Stimulated activated CD4-positive, alpha-beta T cell treated with anti-CD3 and anti-CD28 coated beads, Interleukin-1b, Interleukin-23, amount 100 ng/mL, for 48 hours (primary cell): ENCODE measurements around the gene PRPSAP2.
"Not testable (repeated sequence)": the region's sequence is repeated elsewhere in the genome, so short reads cannot be mapped to it uniquely, and the experiment has no call there.

Experiments
- DNase-seq: peaks from one replicate; pipeline ENCODE4 v3.0.0-alpha.2; 2020

The PRPSAP2 gene

GRCh38 chr17:18891541-18891940, 33.6 kb downstream of the PRPSAP2 start:
- DNase-seq: no peak

DNA sequence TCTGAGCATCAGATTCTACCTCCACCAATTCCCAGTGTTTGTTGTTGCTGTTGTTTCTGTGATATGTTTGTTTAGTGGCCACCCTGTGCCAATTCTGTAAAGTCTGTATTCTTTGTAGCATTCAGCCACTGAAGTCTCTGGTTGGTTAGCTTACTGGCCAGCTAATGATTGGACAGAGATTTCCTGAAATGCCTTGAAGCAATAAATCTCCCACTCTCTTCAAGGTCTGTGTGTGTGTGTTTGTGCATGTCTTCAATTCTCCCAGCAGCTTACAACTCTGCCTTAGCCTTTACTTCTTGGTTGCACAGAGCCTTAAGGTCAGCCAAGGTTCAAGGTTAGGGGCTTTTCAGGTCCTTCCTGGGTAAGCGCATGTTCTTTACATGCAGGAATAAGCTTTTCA, 38.2 kb downstream of the PRPSAP2 start:
- no peak for DNase-seq

DNA sequence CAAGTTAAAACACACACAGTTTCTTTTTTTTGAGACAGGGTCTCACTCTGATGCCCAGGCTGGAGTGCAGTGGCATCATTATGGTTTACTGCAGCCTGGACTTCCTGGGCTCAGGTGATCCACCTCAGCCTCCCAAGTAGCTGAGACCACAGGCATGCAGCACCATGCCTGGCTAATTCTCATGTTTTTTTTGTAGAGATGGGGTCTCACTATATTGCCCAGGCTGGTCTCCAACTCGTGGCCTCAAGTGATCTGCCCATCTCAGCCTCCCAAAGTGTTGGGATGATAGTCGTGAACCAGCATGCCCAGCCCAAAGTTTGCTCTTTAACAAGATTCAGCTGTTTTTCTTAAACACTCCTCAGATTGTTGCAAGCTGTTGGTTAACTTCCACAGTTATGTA, 39.0 kb downstream of the PRPSAP2 start:
- DNase-seq: no peak

DNA sequence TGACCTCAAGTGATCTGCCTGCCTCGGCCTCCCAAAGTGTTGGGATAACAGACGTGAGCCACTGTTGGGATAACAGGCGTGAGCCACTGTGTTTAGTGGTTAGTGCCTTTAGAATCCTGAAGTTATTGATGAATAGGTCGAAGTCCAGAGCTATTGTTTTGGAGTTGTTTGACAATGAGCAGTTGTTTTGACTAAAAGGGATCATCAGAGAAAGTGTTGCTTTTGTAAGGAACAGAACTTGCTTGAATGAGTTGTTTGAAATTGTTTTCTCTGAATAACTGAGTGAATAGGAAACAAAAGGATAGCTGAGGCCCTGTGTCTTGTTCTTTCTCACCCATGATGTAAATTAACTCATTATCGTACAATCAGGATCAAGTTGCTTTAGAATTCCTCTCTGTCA, 46.6 kb downstream of the PRPSAP2 start:
- no peak for DNase-seq

GRCh38 chr17:18905226-18905625, 47.3 kb downstream of the PRPSAP2 start:
- no peak for DNase-seq

GRCh38 chr17:18910326-18910725, 52.4 kb downstream of the PRPSAP2 start:
- no peak for DNase-seq

DNA sequence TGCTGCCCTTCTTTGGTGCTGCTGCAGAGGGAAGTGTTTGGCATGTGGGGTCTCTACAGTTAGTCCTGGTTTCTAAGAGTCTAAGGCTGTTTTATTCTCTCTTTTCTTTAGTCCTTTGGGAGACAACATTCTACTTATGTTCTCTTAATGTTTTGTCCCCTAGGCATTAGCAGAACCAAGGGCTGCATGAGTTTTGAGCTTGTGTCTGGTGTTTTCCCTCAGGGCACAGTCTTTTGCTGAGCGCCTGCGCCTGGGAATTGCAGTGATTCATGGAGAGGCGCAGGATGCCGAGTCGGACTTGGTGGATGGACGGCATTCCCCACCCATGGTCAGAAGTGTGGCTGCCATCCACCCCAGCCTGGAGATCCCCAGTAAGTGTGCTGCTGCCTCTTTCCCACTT, 53.0 kb downstream of the PRPSAP2 start:
- no peak for DNase-seq

GRCh38 chr17:18916816-18917500, 59.0 kb downstream of the PRPSAP2 start:
- DNase-seq: no peak

- no peak for DNase-seq
These were observed 59.6 kb downstream of the PRPSAP2 start for GRCh38 chr17:18917506-18918032.

DNA sequence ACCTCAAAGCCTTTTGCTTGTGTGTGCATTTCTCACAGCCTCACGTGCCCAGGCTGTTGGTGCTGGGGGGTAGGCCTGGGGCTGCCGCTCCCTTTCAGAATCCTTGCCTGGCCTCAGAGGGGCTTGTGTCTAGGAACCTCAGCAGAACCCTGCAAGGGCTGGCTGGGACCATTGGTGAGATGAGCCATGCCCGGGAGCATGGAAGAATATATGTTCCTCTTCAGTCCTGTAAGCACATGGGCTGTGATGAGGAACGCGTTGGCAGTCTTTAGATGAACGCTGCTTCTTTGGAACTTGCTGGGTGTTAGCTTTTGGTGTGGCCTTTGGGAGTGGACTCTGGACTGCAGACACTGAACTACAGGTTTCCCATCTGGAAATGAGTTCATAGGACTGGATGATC, 62.0 kb downstream of the PRPSAP2 start:
- no peak for DNase-seq

DNA sequence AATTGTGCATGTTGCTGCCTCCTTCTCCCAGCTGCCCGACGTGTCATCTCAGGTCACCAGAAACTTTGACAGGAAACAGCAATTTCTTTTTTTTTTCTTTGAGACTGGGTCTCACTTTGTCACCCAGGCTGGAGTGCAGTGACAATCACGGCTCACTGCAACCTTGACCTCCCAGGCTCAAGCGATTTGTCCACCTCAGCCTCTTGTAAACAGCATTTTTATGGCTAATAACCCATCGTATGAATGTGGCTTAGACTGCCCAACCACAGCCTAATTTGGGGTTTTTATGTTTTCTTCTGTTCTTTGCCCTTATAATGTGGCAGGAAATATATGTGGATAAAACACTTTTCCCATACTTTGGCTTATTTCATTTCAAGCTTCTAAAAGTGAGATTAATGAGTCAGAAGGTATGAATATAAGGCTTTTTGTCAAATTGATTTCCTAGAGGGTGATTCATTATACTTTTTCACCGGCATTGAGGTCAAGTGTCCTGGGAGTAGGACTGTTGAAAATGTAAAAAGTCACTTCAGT, 63.0 kb downstream of the PRPSAP2 start:
- DNase-seq: peak; percentile 8

DNA sequence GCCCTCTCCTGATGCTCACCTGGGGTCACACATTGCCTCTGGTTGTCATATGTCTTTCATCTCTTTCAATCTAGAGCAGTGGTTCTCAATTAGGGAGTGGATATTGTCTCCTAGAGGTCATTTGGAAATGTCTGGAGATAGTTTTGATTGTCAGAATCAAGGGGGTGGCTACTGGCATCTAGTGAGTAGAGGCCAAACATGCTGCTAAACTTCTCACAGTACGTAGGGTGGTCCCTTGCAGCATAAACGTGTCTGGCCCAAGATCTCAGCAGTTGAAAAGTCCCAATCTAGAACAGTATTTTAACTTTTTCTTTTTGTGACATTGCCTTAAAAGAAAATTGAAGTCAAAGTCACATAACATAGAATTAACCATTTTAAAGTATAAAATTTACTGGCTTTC, 63.6 kb downstream of the PRPSAP2 start:
- DNase-seq: no peak

- DNase-seq: peak; percentile 17
These were observed 64.1 kb downstream of the PRPSAP2 start for GRCh38 chr17:18921912-18922451.

GRCh38 chr17:18922596-18922995, 64.7 kb downstream of the PRPSAP2 start:
- not testable (repeated sequence) for DNase-seq

DNA sequence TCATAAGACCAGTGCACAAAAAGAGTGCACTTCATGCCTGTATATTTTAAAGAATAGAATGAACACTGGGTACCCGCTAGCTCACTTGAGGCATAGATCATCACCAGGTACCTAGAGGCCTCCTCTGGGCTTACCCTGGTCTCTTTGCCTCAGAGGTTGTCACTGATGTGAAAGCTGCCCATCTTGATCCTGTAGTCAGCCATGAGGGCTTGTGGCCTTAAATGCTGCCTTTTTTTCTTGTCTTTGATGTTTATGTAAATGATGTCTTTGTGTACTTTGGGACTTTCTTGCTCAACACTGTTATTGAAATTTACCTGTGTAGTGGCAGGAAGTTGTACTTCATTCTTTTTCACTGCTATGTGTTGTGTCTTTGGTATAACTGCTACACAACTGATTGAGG, 67.3 kb downstream of the PRPSAP2 start:
- DNase-seq: no peak

DNA sequence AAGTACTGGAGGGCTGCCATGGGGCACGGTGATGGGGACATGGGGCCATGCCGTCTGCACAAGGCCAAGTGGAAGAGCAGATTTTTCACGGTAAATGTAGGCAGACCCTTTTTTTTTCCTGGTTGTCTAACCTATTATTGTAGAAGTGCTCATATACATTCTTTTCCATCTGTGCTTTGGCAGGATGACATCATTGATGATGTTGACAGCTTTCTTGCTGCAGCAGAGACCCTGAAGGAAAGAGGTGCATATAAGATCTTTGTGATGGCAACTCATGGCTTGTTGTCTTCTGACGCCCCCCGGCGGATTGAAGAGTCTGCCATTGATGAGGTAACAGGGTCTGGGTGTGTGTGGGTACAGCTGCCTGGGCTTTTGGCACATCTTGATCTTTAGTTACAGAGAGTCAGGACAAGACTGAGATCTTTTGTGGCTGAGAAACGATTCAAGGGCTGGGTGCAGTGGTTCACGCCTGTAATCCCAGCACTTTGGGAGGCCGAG, 70.7 kb downstream of the PRPSAP2 start:
- no peak for DNase-seq

- no peak for DNase-seq
These were observed 74.6 kb downstream of the PRPSAP2 start for GRCh38 chr17:18932360-18933055.

GRCh38 chr17:18933102-18934058, 75.4 kb downstream of the PRPSAP2 start:
- DNase-seq: no peak

GRCh38 chr17:18937981-18938691, 80.2 kb downstream of the PRPSAP2 start:
- no peak for DNase-seq

DNA sequence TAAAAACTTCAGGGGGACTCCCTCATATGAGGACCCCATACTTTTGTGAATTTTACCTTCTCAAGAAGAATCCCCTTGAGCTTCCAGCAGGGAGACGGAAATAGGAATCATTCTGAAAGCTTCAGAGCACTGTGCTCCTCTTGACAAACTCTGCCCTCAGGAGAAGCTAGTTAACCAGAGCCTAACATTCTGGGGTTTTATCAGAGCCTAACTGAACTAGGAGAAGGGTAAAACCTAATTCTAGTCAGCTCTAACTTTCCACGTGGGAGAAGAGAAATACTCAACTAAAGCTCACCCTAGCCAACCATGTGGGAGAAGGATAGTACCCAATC, 80.7 kb downstream of the PRPSAP2 start:
- DNase-seq: no peak

DNA sequence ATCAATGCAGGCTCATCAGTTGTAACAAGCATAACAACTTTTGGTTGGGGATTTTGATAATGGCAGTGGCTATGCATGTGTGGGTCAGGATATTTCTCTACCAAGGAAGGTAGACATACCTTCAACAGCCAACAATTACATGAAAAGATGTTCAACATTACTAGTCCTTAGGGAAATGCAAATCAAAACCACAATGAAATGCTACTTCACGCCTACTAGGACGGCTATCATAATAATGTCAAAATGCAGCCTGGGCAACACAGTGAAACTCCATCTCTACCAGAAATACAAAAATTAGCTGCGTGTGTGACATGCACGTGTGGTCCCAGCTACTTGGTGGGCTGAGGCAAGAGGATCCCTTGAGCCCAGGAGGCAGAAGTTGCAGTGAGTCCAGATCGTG, 86.7 kb downstream of the PRPSAP2 start:
- no peak for DNase-seq

- DNase-seq: no peak
These were observed 88.6 kb downstream of the PRPSAP2 start for GRCh38 chr17:18946536-18946935.
